Right cardiac atrium (tissue), 5 donors: ENCODE data around the gene HOXB3. TPM values are rescaled to one million over a fixed set of nuclear protein-coding genes. Genes with fewer than 3 reads are reported as not detected.

ENCODE experiments used
- ATAC-seq, 2 donors: fragments of 200-7000 bp; cut with Tn5 transposase; one replicate each; pipeline versions ENCODE4 v1.8.0 to v1.9.1; 2020; ENCODE audit warnings: moderate library complexity in 2 of 2, mild to moderate bottlenecking in 1 of 2
- DNase-seq, 3 donors: peaks; one replicate each; pipeline ENCODE4 v3.0.0-alpha.2; 2020
- H3K27ac ChIP-seq: one replicate; pipeline ENCODE4 v1.5.1; 2013; ENCODE audit warnings: mild to moderate bottlenecking, low read length, control low read depth, moderate library complexity
- H3K27me3 ChIP-seq: one replicate; pipeline ENCODE4 v1.6.1; 2013; ENCODE audit not compliant: control insufficient read depth, insufficient read depth
- H3K4me1 ChIP-seq: one replicate; pipeline ENCODE4 v1.6.1; 2013; ENCODE audit warnings: low read length; ENCODE audit not compliant: control insufficient read depth, insufficient read depth
- H3K4me3 ChIP-seq: one replicate; pipeline ENCODE4 v1.5.1; 2013; ENCODE audit warnings: low read length, control low read depth
- H3K9me3 ChIP-seq: one replicate; pipeline ENCODE4 v1.6.1; 2013; ENCODE audit warnings: low read length; ENCODE audit not compliant: control insufficient read depth
- WGBS: extraction: QIAGEN DNeasy Blood & Tissue Kit; methylation state at CpG from one replicate; pipeline ENCODE4 v1.1.7; 2013; 5-methylcytosine and 5-hydroxymethylcytosine counted together
- intact Hi-C, 4 donors: fragments of 100-400 bp; cut with DNase I; formaldehyde crosslinking; loops; one replicate each; pipeline versions ENCODE4 v1.11.0 to v1.14.0; 2022 to 2023
- polyA plus RNA-seq: library from polyadenylated mRNA; stranded (reverse); fragments of 200-250 nt; gene quantifications from one replicate; pipeline ENCODE4 v1.2.3, GENCODE V29; 2013
- total RNA-seq, 4 donors: library from RNA; stranded (reverse); fragmentation: NEBNext Ultra II Directional; extraction: Animal tissue kit (Norgen Biotek cat#: 25700); gene quantifications; one replicate each; pipeline ENCODE4 v1.2.1, GENCODE V29; 2021
- donor health status: healthy with polysubstance abuse.
- donor health status: DM: no; HTN: yes; CAD: no.
- donor health status: DM: no; HTN: no; CAD: no.
- donor health status: DM: no; HTN: yes; CAD: no; lungs with severe emphysema.
- donor health status: DM: yes; HTN: yes; CAD: no.

The HOXB3 gene
- total and polyA plus RNA-seq, 5 donors: 1.2 to 2.8 (median 2.3) TPM

DNA sequence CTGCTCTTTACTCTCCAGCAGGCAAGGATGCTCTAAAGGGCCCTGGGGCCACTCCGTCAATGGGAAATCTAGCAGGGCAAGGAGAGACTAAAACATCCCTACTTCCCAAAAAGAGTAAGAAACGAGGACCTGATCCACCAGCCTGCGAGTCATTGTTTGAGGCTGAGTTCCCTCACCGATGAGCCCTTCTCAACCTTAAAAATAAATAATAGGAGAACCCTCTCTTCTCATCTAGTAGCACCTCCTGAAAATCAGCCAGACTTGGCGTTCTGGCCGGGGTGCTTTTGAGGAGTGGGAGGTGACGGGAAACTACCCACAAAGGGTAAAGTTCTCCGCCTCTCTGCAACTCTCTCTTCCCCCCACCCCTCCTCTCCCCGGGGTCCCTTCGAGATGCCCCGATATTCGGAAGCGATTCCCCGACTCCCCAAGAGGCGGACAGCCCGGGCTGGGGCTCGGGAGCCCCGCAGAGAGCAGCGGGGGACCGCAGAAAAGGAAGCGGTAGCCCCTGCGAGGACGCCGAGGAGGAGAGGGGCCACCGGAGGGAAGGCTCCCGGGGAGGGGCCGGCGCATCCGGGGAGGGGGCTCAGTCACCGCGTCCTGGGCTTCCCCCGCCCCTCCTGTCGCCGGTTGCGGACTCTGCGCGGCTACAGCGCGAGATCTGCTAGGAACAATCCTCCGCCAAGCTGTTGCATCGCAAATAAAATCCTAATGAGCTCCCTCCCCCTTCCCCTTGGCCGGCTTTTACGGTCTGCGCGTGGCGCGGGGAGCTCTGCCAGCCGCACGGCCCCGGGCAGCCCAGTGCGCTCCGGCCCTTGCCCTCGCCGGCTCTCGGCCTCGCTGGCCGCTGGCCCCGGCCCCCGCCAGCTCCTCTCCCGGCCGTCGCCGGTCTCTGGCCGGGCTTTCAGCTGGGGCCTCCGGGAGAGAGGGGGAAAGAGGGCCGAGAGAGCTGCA, 34.8 kb upstream of the HOXB3 start:
- peaks cover 3% of the 10 kb centered on the region for H3K4me1 ChIP-seq
- H3K4me3 ChIP-seq: peak overlapping the region; percentile 38
- intact Hi-C loops: loop anchor here in 1 of 4 donors (10.0 kb wide), 1 partner anchor 480 kb away; no protein-coding TSS in a partner anchor
- 2% methylated on average over 66 of the region's 66 CpGs for WGBS
- no peak for DNase-seq
- no peaks in the 10 kb centered on the region for H3K9me3 ChIP-seq
- H3K27ac ChIP-seq: no peak overlapping the region
- H3K27me3 ChIP-seq: no peaks in the 10 kb centered on the region
- ATAC-seq: peak; percentile 47 to 49

DNA sequence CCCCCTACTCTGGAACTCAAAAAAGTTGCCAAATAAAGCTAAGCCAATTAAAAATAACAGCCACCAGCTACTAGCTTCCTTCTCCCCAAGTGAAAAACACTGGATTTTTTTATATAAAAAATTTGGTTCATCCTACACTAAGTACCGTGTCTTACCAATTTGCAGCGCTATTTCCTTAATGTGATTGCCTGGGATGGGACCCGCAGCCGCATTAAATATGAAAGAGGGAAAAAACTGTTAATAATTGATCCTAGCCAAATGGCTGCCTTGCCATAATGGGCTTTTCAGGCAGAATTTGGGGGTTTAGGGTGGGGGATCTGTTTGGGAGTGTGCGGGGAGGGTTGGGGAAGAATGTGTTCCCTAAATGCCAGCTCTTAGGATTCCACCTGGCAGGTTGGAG, 34.1 kb upstream of the HOXB3 start:
- no peak overlapping the region for H3K27ac ChIP-seq
- intact Hi-C loops: loop anchor here in 1 of 4 donors (10.0 kb wide), 1 partner anchor 479 kb away; no protein-coding TSS in a partner anchor
- H3K4me1 ChIP-seq: peaks cover 3% of the 10 kb centered on the region
- 18% methylated on average over 5 of the region's 5 CpGs for WGBS
- no peaks in the 10 kb centered on the region for H3K27me3 ChIP-seq
- H3K9me3 ChIP-seq: no peaks in the 10 kb centered on the region
- DNase-seq: no peak
- no peak for ATAC-seq
- no peak overlapping the region for H3K4me3 ChIP-seq

GRCh38 chr17:48623583-48623982, 33.5 kb upstream of the HOXB3 start:
- ATAC-seq: no peak
- Histone ChIP-seq H3K9me3 (no peaks in the 10 kb centered on the region), H3K4me3 (no peak overlapping the region), H3K27ac (no peak overlapping the region), H3K27me3 (no peaks in the 10 kb centered on the region), H3K4me1 (peaks cover 3% of the 10 kb centered on the region)
- DNase-seq: no peak
- intact Hi-C loops: loop anchor here in 1 of 4 donors (10.0 kb wide), 1 partner anchor 479 kb away; no protein-coding TSS in a partner anchor
- WGBS: 10% methylated on average over 4 of the region's 4 CpGs

DNA sequence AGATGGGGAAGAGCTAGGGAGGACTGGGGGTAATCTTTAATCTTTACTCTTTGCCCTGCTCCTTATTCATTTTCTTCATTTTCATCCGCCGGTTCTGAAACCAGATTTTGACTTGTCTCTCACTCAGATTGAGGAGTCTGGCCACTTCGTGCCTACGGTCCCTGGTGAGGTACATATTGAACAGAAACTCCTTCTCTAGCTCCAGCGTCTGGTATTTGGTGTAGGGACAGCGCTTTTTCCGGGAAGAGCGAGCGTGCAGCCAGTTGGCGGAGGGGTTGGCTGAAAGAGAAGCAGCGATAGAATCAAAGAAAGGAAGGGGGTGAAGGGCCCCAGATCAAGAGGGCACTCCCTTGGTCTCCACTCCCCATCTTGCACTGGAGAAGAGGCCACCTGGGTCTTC, 32.8 kb upstream of the HOXB3 start:
- Histone ChIP-seq H3K27me3 (no peaks in the 10 kb centered on the region), H3K4me1 (peaks cover 3% of the 10 kb centered on the region), H3K27ac (no peak overlapping the region), H3K4me3 (no peak overlapping the region), H3K9me3 (no peaks in the 10 kb centered on the region)
- WGBS: 20% methylated on average over 11 of the region's 11 CpGs
- no peak for DNase-seq
- intact Hi-C loops: loop anchor here in 1 of 4 donors (10.0 kb wide), 1 partner anchor 478 kb away; no protein-coding TSS in a partner anchor
- no peak for ATAC-seq

DNA sequence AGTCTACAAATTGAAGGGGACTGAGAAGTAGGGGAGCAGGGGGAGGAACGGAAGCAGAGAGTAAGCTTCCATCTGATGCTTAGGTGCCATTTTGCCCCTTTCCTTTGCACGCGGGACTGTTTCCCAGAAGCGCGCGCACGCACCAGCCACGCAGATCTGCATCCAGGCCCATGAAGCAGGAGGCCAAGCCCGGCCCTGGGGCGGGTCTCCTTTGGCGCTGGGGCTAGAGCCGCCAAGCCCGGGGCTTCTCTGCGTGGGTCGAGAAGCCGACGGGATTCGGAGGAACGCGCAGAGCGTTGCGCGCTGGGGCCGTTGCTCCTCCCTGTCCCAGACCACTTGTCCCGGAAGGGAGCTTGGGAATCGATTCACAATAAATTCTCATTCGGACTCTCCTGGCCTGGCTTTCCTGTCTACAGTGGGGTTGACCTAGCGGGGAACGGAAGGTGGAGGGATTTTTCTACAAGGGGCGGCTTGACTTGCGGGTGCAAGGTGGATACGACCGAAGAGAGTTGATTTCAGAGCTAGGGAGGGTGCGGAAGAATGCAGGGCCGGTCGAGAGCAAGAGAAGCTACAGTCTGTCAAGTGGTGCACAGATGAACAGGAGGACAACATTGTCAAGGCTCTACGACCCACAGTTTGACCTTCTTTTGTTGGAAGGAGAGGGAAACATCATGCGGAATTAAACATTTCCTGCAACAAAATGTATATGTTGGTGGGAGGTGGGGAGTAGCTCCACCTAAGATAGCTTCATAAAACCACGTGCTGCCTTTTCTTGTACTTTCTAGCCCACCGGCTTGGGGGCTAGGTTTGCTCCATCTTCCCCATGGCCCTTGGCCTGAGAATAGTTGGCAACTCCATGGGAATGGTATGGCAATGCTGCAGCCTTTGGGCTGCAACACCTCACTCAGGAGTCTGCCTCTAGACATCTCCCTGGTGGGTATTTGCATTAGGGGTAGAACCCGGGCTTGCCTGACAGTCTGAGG, 31.7 kb upstream of the HOXB3 start:
- ATAC-seq (no peak), DNase-seq (no peak)
- H3K9me3 ChIP-seq: no peaks in the 10 kb centered on the region
- H3K4me1 ChIP-seq: peaks cover 3% of the 10 kb centered on the region
- no peak overlapping the region for H3K27ac ChIP-seq
- 17% methylated on average over 41 of the region's 41 CpGs for WGBS
- H3K27me3 ChIP-seq: no peaks in the 10 kb centered on the region
- intact Hi-C loops: loop anchor here in 1 of 4 donors (10.0 kb wide), 1 partner anchor 477 kb away; no protein-coding TSS in a partner anchor
- H3K4me3 ChIP-seq: no peak overlapping the region

DNA sequence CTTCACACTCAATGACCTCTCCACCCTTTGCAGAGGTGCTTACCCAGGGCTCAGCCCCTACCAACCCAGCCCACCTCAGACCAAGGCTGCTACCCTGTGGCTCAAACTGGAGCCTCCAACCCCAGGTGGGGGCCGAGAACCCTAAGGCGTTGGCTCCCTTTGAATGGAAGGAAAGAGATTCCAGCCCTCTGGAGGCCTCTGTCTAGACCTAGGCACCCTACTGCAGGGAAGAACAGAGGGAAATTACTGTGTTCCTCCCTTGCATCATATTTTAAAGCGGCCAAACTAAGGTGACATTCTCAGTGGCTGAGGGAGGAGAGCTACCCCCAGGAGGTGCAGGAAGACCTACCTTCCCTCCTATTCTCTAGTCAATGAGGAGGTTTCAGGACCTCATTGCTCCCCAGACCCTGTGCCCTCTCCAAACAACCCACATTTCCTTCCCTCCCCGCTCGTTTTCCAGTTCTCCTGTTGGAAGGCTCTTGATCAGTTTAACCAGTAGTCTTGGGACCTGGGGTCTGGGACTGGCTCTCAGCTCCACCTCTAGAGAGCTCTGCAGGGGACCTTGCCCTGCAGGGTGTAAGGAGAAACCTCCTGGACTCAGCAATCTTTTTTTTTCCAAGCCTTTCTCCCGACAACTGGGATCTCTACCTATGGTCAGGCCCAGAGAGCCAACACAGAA, 30.6 kb upstream of the HOXB3 start:
- 27% methylated on average over 6 of the region's 6 CpGs for WGBS
- ATAC-seq (no peak), DNase-seq (no peak)
- Histone ChIP-seq H3K27ac (no peak overlapping the region), H3K4me1 (peaks cover 3% of the 10 kb centered on the region), H3K4me3 (no peak overlapping the region), H3K27me3 (no peaks in the 10 kb centered on the region), H3K9me3 (no peaks in the 10 kb centered on the region)
- intact Hi-C loops: loop anchor here in 1 of 4 donors (10.0 kb wide), 1 partner anchor 476 kb away; no protein-coding TSS in a partner anchor

DNA sequence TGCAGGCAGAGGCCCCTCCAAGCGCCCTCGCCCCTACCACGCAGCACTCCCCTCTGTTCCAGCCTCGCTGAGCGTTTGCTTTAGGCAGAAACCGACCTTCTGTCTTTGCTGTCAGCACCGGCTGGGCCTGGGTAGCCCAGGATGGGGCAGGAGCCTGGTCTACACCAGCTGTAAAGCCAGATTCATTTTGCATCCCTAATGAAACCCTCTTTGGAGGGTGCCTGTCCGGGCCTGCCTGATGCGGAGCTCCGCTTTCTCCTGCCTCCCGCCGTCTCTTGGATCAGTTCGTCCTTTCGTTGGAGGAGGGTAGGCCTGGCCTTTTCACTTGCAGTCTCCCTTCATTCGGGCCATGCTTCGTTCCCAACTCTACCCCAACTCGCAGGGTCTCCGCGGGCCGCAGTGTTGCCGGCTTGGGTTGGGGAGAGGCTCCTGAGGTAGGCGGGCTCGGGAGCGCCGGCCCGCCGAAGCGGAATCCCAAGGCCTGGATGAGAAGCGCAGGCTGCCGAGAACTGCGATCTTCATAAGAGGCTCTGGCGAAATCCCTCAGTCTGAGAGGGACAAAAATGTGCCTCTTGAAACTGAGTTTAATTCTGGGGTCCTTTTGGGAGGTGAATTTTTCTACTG, 29.9 kb upstream of the HOXB3 start:
- Histone ChIP-seq H3K4me3 (no peak overlapping the region), H3K9me3 (no peaks in the 10 kb centered on the region), H3K4me1 (peaks cover under 1% of the 10 kb centered on the region), H3K27me3 (no peaks in the 10 kb centered on the region), H3K27ac (no peak overlapping the region)
- DNase-seq (no peak), ATAC-seq (no peak)
- intact Hi-C loops: loop anchor here in 3 of 4 donors (5.0 to 10.0 kb wide), 4 partner anchors 283 to 595 kb away; no protein-coding TSS in a partner anchor
- 20% methylated on average over 32 of the region's 32 CpGs for WGBS

DNA sequence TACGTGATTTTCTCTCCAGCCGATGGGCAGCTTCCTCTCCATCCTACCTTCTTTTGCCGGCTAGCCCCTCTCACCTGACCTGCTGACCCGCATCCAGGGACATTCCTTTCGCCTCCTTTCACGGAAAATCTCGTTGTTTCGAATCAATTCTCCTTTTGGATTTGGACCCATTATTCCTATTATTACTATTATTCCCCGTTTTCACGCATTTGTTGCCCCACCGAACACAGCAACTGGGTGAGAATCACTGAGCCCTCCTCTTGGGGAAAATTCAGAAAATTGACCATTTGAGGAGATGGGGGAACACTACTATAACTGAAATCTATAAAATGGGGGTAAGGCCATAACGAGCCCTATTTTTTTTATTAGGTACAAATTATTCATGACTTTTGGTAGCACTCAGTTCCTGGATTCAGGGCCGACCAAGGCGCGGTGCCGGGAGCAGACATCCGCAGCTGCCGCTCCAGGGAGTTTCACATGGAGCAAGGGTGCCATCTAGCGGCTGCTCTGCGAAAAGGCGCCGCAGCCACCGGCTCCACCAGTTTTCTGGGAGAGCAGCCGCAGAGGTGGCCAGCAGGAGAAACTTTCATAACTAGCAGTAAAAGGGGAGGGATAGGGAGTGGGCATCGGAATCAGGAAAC, 28.3 kb upstream of the HOXB3 start:
- ATAC-seq: peak; percentile 83 to 91
- Histone ChIP-seq H3K4me1 (no peaks in the 10 kb centered on the region), H3K27ac (no peak overlapping the region), H3K27me3 (no peaks in the 10 kb centered on the region), H3K9me3 (no peaks in the 10 kb centered on the region), H3K4me3 (no peak overlapping the region)
- 3% methylated on average over 25 of the region's 25 CpGs for WGBS
- intact Hi-C loops: loop anchor here in 3 of 4 donors (5.0 to 10.0 kb wide), 3 partner anchors 281 to 594 kb away; no protein-coding TSS in a partner anchor
- DNase-seq: peak; percentile 85 to 94 (median 94)

DNA sequence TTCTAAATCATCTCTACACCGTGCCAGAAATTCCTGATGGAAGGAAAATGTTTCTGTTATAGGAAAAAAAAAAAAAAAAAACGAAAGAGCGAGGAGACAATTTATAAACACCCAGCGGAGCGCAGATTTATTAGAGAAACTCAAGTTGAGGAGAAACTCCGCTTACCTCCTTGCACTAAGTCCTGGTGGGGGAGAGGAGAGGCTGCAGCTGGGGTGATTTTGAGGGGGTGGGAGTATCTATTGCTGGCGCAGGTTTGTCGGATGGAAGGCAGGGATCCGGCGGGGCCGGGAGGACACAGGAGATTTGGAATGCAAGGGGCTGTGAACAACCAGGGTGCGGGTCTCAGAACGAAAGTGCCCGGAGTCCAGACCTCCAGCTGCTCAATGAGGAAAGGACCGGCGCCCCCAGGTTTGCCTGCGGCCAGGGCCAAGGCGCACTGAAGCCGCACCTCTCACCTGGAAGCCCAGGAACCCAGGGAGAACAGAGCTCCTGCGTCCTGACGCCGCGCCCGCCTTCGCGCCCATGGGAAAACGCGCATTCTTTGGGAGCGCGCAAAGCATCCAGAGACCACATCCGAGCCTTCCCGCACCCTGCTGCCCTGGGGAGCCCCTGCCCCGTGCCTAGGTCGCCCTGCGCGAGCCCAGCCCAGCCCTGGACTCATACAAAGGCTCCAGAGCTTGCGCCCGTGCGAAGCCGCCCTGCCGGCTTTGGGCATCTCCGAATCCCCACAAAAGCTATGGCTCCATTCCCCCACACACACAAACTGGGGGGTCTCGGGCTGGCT, 27.6 kb upstream of the HOXB3 start:
- H3K27me3 ChIP-seq: no peaks in the 10 kb centered on the region
- H3K4me3 ChIP-seq: no peak overlapping the region
- ATAC-seq: no peak
- DNase-seq: no peak
- H3K4me1 ChIP-seq: no peaks in the 10 kb centered on the region
- intact Hi-C loops: loop anchor here in 3 of 4 donors (5.0 to 10.0 kb wide), 3 partner anchors 280 to 593 kb away; no protein-coding TSS in a partner anchor
- H3K27ac ChIP-seq: no peak overlapping the region
- H3K9me3 ChIP-seq: no peaks in the 10 kb centered on the region
- WGBS: 6% methylated on average over 43 of the region's 43 CpGs
